NCI-H1092 (cell line): Measurements from ENCODE around the gene ADGRE2.
A peak's percentile ranks its signal among the peaks of the same experiment; 100 is the strongest.
"Not testable (repeated sequence)": the region's sequence is repeated elsewhere in the genome, so short reads cannot be mapped to it uniquely, and the experiment has no call there.

Experiments used
- DNase-seq: peaks from one replicate; lab custom pipeline; 2025; lab: John Stamatoyannopoulos, UW

The ADGRE2 gene

DNA sequence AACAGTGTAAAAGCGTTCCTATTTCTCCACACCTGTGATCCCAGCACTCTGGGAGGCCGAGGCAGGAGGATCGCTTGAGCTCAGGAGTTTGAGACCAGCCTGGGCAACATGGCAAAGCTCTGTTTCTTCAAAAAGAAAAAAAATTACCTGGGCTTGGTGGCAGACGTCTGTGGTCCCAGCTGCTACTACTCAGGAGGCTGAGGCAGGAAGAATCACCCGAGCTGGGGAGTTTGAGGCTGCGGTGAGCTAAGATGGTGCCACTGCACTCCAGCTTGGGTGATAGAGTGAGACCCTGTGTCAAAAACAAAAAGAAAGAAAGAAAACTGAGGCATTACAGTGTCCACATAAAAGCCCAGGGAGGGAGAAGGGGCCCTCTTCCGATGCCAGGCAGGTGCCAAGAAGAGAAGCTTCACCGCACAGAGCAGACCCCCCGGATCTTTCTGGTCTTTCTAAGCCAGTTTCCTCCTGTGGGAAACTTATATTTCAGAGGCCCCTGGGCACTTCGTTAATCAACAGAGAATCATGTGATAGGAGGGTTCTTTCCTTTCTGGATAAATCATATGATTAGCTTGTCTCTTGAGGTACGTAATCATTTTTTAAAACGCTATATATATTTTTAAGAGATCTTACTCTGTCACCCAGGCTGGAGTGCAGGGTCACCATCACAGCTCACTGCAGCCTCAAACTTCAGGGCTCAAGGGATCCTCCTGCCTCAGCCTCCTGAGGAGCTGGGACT is at the start of gene ADGRE2:
ADGRE2 (minus strand) TSS at position 451 of the 736 bp plus-strand sequence. CDS start 1,804 bp downstream, outside the sequence.
- not testable (repeated sequence) for DNase-seq

DNA sequence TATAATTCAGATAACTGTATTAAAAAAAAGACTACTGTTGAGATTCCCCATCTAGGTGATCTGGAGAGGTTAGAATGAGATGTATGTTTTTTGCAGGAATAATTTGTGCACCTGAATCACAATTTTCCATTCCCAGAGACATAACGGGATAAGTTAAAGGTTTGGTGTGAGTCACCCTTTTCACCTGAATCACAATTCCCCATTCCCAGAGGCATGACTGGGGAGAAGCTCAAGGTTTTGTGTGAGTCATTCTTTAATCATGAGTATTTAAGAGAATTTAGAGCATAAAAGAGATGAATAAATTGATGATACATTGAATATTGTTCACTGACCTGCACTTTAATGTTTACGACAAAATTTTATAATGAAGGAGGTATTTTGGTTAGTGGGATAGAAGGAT is 47.6 kb upstream of the ADGRE2 start:
- no peak for DNase-seq

DNA sequence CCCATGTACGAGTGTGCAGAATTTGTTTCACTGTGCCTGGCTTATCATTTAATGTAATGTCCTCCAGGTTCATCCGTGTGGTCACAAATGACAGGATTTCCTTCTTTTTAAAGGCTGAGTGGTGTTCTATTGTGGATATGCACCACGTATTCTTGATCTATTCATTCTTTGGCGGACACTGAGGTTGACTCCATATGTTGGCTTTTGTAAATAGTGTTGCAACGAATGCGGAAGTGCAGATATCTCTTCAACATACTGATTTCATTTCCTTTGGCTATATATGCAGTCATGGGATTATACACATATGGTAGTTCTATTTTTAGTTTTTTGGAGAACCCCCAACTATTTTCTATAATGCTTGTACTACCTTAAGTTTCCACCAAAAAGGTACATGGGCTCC is 43.6 kb upstream of the ADGRE2 start:
- DNase-seq: no peak

DNA sequence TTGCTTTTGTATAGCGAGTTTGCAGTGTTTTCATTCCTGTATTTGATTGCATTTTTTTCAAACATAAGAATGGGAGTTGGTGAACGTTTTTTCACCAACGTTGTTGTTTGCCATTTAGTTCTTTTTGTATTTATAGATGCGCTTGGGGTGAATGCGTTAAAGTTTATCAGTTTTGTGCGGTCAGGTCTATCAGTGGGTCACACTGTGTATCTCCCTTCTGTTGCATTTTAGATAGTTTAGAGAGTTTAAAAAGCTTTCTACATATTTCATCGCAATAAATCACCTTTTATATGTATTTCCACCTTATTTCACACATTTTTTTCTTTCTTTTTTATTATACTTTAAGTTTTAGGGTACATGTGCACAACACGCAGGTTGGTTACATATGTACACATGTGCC is 40.2 kb upstream of the ADGRE2 start:
- no peak for DNase-seq

DNA sequence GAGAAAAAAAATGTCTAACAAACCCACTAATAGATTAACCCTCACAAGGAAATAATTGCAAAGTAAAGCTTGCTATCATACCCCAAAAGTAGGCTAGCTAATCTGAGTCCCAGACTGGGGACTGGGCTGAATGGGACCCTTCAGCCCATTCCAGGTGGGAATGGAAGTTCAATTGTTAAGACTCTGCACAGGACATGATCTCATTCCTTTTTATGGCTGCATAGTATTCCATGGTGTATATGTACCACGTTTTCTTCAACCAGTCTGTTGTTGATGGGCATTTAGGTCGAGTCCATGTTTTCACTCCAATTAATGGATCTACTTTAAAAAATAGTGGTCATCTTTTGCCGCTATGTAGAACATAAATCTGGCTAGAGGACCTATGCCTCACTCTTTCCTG is 38.7 kb upstream of the ADGRE2 start:
- DNase-seq: no peak

DNA sequence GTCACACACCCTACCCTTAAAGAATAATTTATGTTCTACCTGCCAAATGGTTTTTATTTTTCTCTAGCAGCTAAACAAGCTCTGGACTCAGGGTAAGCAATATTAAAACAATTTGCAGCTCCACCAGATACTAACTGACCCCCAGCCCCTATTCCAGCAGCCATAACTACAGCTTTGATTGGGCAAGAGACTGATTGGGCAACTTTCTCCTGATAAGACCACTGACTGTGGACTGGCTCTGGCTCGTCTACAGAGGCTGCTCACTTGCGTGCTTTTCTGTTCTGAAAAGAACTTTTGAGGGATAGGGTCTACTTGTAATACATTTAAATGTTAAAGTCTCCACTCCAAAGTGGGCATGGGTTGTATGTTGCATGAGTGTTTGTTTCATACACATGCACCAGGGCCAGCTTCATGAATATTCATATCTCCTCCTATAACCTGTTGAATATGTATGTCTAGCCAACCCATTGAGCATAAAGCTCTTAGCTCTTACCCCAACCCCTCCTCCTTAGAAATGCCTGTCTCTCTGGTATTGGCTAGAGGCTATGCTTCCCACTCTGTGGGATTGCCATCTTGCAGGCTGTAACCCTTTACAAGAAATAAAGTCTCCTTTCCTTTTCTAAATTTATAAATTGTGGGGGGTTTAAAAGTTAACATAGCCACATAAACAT is 36.8 kb upstream of the ADGRE2 start:
- no peak for DNase-seq

DNA sequence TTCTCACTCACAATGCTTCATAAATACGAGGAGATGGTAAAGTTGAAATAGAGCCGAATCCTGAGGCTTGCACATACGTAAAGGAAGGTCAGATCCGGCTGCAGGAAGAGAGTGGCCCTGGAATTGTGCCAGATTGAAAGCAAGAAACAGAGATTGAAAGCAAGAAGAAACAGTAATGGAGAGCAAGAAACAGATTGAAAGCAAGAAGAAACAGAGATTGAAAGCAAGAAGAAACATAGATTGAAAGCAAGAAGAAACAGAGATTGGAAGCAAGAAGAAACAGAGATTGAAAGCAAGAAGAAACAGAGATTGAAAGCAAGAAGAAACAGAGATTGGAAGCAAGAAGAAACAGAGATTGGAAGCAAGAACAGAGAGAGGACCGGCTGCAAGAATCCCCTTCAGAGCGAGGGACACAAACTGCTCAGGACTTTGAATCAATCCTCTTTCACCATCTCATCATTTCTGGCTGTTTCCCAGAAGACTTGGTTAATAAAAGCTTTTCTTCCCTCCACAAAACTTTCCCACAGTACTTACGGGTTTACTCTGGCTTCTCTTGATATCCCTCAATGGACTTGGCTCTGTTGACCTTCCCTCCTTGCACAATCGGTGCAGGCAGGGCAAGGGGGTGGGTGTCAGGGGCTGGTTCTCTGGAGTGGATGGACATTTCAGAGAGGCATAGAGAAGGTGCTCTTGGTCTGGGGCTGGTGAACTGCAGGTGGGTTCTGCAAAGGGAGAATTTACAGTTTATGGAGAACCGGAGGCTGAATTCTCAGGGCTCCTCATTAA is 31.1 kb upstream of the ADGRE2 start:
- DNase-seq: no peak

DNA sequence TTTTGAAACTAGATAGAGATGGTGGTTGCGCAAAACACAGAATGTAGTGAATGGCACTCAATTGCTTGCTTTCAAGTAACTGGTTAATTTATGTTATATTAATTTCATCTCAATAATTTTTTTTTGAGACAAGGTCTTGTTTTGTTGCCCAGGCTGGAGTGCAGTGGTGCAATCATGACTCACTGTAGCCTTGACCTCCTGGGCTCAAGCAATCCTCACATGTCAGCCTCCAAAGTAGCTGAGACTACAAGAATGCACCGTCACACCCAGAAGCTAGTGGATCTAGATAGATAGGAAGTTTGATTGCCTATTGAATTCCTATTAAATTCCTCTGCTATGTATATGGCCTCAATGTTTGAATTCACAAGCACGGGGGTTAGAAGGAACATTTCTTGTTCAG is 26.4 kb upstream of the ADGRE2 start:
- DNase-seq: no peak

DNA sequence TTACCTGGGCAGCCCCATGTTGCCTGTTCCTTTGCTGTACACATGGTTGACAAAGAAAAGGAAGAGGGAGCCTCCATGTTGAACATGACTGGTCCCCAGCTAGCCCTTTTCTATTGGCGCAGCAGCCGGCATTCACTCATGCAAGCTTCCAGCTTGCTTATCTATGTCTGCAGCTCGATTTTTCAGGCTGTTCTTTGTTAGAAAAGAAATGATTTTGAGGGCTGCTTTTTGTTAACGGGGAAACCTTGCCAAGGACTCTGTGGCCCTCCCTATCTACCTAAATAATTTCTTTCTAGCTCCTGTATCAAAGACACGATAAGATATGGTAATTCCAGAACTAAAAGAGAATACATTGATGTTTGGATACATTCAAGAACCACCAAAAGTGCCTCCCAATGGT is 20.4 kb upstream of the ADGRE2 start:
- DNase-seq: no peak

DNA sequence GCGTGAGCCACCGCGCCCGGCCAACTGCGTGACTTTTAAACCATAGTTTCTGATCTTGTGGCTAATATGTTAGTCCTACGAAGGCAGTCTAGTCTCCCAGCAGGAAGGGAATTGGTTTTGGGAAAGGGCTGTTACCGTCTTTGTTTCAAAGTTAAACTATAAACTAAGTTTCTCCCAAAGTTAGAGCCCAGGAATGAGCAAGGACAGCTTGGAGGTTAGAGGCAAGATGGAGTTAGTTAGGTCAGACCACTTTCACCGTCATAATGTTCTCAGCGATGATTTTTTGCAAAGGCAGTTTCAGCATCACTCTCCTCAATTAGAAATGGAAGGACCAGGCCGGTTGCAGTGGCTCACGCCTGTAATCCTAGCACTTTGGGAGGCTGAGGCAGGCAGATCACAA is 17.7 kb upstream of the ADGRE2 start:
- DNase-seq: no peak

DNA sequence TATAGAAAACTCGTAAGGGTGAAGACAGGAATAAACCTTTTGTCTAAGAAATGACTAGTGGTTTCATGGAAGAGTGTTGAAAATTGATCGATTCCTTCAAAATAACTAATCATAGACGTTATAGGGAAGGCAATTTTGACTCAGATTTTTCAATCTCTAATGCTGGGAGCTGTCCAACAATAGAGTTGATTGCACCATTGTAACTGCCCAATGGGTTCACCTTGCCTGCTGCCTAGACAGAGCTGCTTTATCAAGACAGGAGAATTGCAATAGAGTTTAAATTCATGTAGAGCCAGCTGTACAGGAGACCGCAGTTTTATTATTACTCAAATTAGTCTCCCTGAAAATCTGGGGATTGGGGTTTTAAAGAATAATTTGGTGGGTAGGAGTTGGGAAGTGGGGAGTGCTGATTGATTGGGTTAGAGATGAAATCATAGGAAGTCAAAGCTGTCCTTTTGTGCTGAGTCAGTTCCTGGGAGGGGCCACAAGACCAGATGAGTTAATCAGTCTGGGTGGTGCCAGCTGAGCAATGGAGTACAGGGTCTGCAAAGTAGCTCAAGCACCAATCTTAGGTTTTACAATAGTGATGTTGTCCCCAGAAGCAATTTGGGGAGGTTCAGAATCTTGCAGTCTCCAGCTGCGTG is 16.8 kb upstream of the ADGRE2 start:
- no peak for DNase-seq

DNA sequence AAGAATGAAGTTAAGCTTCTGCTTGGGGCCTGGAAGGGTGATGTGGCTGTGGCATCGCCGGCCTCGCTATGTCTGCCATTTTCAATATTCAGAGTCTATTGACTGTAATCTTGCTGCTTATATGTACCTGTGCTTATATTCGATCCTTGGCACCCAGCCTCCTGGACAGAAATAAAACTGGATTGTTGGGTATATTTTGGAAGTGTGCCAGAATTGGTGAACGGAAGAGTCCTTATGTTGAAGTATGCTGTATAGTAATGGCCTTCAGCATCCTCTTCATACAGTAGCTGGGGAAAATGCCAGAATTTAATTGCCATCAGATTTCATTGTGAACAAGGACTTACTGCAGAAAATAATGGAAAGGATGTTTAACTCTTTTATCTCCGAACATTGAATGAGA is 13.9 kb upstream of the ADGRE2 start:
- DNase-seq: peak; percentile 39

DNA sequence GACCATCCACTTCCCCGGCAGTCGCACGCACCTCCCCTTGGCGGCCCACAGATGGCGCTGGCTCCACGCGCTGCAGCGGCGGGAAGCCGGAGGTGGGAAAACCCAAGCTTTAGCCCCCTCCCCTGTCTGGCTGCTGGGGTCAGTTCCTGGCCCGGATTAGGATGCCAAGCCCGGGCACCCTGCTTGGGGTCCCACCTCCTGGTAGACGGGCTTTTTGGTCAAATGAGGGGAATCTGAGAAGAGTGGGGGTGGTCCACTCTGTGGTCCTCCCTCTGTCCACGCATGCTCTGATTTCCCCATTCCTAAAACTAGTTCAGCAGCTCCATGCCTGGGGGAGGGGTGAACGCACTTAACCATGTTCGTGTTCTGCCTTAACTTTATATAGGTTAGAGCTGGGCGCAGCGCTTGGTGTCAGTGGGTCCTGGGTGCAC is 8.1 kb upstream of the ADGRE2 start:
- no peak for DNase-seq

DNA sequence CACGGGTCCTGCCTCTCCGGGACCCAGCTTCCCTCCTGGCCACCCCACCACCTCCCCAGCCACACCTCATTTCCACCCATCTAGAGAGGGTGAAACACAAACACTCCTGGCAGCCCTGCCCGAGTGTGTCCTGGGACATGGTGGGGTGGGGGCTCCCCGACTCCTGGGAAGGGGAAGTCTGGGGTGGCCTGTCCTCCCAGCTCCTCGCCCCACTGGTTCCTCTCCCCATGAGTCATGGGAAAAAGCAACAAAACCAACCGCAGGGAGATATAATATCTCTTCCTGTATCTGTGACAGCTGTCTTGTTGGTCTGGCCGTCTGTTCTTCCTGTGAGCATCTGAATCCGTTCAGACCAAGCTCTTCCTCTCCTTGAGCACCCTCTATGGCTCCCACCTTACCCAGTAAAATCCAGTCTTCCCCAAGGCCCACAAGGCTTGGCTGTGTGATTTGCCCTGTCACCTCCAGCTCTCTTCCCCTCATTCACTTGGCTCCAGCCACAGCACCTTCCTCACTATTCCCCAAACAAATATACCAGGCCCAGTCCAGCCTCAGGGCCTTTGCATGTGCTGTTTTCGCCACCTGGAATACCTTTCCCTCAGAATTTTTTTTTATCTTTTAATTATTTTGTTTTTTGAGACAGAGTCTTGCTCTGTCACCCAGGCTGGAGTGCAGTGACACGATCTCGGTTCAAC is 6.9 kb upstream of the ADGRE2 start:
- not testable (repeated sequence) for DNase-seq

DNA sequence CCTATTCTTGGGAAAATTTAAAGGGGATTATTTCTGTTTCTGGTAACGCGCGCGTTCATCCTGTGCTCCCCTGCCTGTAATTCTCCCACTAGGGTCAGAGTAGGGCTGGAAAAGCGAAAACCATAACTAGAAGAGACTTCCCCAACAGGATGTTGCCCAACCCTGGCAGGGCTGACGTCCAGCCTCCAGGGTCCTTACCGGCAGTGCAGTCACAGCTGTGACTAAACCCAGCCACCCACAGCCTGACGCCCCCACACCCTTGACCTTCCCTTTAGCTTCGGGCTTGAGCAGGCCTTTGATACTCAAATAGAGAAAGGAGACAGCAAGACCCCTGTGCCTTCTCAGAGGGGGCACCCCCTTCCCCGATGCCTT is 6.4 kb upstream of the ADGRE2 start:
- DNase-seq: not testable (repeated sequence)

DNA sequence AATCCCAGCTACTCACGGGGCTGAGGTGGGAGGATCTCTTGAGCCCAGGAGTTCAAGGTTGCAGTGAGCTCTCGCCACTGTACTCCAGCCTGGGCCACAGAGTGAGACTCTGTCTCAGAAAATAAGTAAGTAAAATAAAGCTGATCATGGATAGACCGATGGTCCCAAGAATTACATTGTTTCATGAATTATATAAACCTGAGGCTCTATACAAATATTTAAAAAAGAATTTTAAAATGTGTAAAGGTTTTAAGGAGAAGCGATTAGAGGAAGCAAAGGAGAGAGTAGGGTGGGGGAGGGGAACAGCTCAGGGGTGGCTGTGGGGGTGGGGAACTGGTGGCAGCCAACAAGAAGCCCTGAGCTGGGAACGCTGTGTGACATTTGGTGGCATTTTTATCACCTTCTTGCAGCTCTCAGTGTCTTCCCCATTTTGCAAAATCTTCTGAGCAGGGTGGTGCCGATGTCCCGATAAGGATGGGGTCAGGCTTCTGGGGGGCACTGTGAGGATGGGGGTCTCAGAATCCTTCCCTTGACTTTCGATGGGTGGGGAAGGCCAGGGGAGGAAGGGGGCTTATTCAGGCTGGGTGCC is 5.1 kb upstream of the ADGRE2 start:
- not testable (repeated sequence) for DNase-seq

DNA sequence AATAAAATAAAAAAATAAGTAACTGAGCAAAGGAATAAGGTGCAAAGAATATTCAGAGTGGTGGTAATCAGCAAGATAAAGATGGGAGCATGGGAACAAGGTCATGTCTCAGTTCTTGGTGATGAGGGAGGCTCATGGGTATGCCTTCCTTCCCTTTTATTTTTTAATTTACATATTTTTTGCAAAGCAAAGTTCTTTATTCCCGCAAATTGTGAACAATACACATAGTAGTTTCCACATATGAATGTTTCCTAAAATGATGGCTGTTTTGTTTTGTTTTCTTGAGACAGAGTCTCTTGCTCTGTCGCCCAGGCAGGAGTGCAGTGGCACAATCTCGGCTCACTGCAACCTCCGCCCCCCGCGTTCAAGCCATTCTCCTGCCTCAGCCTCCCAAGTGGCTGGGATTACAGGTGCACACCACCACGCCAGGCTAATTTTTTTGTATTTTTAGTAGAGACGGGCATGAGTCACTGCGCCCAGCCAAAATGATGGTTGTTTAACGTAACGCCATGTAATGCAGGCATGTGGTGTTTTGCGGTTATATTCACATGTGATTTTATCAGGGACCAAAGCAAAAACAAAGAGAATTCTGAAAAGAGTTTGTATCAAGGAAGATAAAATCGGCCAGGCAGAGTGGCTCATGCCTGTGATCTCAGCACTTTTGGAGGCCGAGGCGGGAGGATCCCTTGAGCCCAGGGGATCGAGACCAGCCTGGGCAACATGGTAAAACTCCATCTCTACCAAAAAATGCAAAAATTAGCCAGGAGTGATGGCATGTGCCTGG is 4.5 kb upstream of the ADGRE2 start:
- no peak for DNase-seq

DNA sequence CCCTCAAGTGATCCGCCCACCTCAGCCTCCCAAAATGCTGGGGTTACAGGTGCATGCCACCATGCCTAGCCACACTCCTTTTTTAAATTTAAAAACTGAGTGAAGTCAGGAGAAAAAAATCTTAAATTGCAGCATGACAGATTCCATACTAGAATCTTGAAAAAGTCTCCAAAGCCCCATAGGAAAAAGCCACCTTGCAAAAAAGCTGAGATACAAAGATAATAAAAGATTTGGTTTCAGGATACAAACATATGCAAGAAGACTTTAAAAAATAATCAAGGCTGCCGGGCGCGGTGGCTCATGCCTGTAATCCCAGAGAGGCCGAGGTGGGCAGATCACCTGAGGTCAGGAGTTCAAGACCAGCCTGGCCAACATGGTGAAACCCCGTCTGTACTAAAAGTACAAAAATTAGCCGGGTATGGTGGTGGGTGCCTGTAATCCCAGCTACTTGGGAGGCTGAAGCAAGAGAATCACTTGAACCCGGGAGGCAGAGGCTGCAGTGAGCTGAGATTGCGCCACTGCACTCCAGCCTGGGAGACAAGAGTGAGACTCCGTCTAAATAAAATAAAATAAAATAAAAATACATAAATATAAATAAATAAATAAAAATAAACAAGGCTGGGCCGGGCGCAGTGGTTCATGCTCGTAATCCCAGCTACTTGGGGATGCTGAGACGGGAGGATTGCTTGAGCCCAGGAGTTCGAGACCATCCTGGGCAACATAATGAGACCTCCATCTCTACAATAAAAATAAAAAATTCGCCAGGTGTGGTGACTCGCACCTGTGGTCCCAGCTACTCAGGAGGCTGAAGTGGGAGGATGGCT is 3.6 kb upstream of the ADGRE2 start:
- not testable (repeated sequence) for DNase-seq

DNA sequence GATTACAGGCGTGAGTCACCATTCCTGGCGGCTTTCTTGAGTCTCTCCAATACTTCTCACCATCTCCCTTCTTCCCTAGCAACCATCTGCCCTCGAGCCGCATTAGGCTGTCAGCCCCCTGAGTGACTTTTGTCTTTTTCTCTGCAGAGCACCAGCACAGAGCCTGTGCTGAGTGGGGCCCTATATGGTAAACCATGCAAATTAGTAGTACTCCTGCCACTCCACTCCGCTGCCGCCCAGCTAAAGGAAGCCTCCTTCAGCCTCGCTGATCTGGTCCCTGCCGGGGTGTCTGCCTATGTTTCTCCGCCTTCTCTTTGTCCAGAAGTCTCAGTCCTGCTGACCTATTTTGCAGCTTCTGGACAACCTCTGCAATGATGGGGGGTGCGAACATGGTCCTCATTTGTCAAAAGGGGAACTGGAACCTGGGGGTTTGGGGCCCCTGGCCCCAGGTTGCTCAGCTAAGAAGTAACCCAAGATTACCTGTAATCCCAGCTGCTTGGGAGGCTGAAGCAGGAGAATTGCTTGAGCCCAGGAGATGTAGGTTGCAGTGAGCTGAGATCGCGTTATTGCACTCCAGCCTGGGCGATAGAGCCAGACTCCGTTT is 2.4 kb upstream of the ADGRE2 start:
- not testable (repeated sequence) for DNase-seq
